ENCODE data around the gene SLC17A8. TPM values are rescaled to one million over a fixed set of nuclear protein-coding genes. Genes with fewer than 3 reads are reported as not detected.

Gene SLC17A8
- total RNA-seq, 1 donor from 2014 or later: 2.6 TPM

- DNase-seq (ENCODE audit: extremely low spot score, unreplicated experiment): no peak
- H3K27me3 Mint-ChIP-seq: peaks cover 11% of the 10 kb centered on the region
- no peak overlapping the region for H3K27ac Mint-ChIP-seq
- H3K4me3 Mint-ChIP-seq: no peak overlapping the region
- TF ChIP-seq CTCF (conservative IDR thresholded peaks at IDR 0.05): no peak
- H3K4me1 Mint-ChIP-seq (ENCODE audit: unreplicated experiment): no peaks in the 10 kb centered on the region
- no peaks in the 10 kb centered on the region for H3K36me3 Mint-ChIP-seq
- no peaks in the 10 kb centered on the region for H3K9me3 Mint-ChIP-seq
These were observed 93.9 kb downstream of the SLC17A8 start for GRCh38 chr12:100450735-100451134.

GRCh38 chr12:100453951-100454350 is 97.1 kb downstream of the SLC17A8 start:
- no peak overlapping the region for H3K27ac Mint-ChIP-seq
- H3K4me1 Mint-ChIP-seq (ENCODE audit: unreplicated experiment): no peaks in the 10 kb centered on the region
- H3K4me3 Mint-ChIP-seq: no peak overlapping the region
- DNase-seq (ENCODE audit: extremely low spot score, unreplicated experiment): no peak
- H3K27me3 Mint-ChIP-seq: peaks cover 11% of the 10 kb centered on the region
- H3K36me3 Mint-ChIP-seq: no peaks in the 10 kb centered on the region
- no peak for TF ChIP-seq CTCF (conservative IDR thresholded peaks at IDR 0.05)
- H3K9me3 Mint-ChIP-seq: no peaks in the 10 kb centered on the region

- TF ChIP-seq CTCF (conservative IDR thresholded peaks at IDR 0.05): no peak
- no peaks in the 10 kb centered on the region for H3K9me3 Mint-ChIP-seq
- DNase-seq (ENCODE audit: extremely low spot score, unreplicated experiment): no peak
- H3K36me3 Mint-ChIP-seq: no peaks in the 10 kb centered on the region
- H3K4me1 Mint-ChIP-seq (ENCODE audit: unreplicated experiment): no peaks in the 10 kb centered on the region
- no peak overlapping the region for H3K27ac Mint-ChIP-seq
- peaks cover 11% of the 10 kb centered on the region for H3K27me3 Mint-ChIP-seq
- H3K4me3 Mint-ChIP-seq: no peak overlapping the region
These were observed 99.0 kb downstream of the SLC17A8 start for GRCh38 chr12:100455896-100456295.

GRCh38 chr12:100458191-100458590 is 101.3 kb downstream of the SLC17A8 start:
- H3K4me1 Mint-ChIP-seq (ENCODE audit: unreplicated experiment): no peaks in the 10 kb centered on the region
- H3K36me3 Mint-ChIP-seq: no peaks in the 10 kb centered on the region
- DNase-seq (ENCODE audit: extremely low spot score, unreplicated experiment): no peak
- no peak overlapping the region for H3K27ac Mint-ChIP-seq
- no peak overlapping the region for H3K4me3 Mint-ChIP-seq
- H3K9me3 Mint-ChIP-seq: no peaks in the 10 kb centered on the region
- TF ChIP-seq CTCF (conservative IDR thresholded peaks at IDR 0.05): no peak
- H3K27me3 Mint-ChIP-seq: peaks cover 4% of the 10 kb centered on the region

GRCh38 chr12:100460702-100461101 is 103.8 kb downstream of the SLC17A8 start:
- no peaks in the 10 kb centered on the region for H3K36me3 Mint-ChIP-seq

More at GRCh38 chr12:100460702-100461101, 103.8 kb downstream of the SLC17A8 start:
- no peak for DNase-seq (ENCODE audit: extremely low spot score, unreplicated experiment)
- no peaks in the 10 kb centered on the region for H3K4me1 Mint-ChIP-seq (ENCODE audit: unreplicated experiment)
- H3K27ac Mint-ChIP-seq: no peak overlapping the region
- no peaks in the 10 kb centered on the region for H3K27me3 Mint-ChIP-seq
- no peaks in the 10 kb centered on the region for H3K9me3 Mint-ChIP-seq
- no peak overlapping the region for H3K4me3 Mint-ChIP-seq
- no peak for TF ChIP-seq CTCF (conservative IDR thresholded peaks at IDR 0.05)
